IPS-18a (cell line): ENCODE measurements around the gene GRWD1.
A peak's percentile ranks its signal among the peaks of the same experiment; 100 is the strongest.

Source experiments
- H3K27ac ChIP-seq: one replicate; pipeline ENCODE4 v1.5.1; 2013; ENCODE audit warnings: low read length
- H3K27me3 ChIP-seq: one replicate; pipeline ENCODE4 v1.6.1; 2013; ENCODE audit warnings: mild to moderate bottlenecking, low read length; ENCODE audit not compliant: control insufficient read depth, insufficient read depth
- H3K36me3 ChIP-seq: one replicate; pipeline ENCODE4 v1.6.1; 2013; ENCODE audit warnings: low read depth, low read length; ENCODE audit not compliant: control insufficient read depth
- H3K4me1 ChIP-seq: one replicate; pipeline ENCODE4 v1.6.1; 2013; ENCODE audit warnings: low read depth, low read length; ENCODE audit not compliant: control insufficient read depth
- H3K4me3 ChIP-seq: one replicate; pipeline ENCODE4 v1.5.1; 2013; ENCODE audit warnings: low read length
- H3K9ac ChIP-seq: one replicate; pipeline ENCODE4 v1.6.1; 2013; ENCODE audit warnings: mild to moderate bottlenecking, low read length, moderate library complexity
- H3K9me3 ChIP-seq: one replicate; pipeline ENCODE4 v1.6.1; 2013; ENCODE audit warnings: low read depth, low read length; ENCODE audit not compliant: control insufficient read depth

GRWD1 gene

GRCh38 chr19:48445606-48446481 lies at the start of gene GRWD1:
Gene GRWD1, plus strand, starts transcription at chr19:48445983. Its CDS starts 23 bp downstream, at chr19:48446006.
- Histone ChIP-seq H3K9me3 (no peaks in the 10 kb centered on the region), H3K4me1 (peaks cover 5% of the 10 kb centered on the region), H3K9ac (peak within 1 kb of the TSS; percentile 94), H3K27me3 (no peaks in the 10 kb centered on the region), H3K27ac (peak within 1 kb of the TSS; percentile 3), H3K36me3 (peaks cover 34% of the 10 kb centered on the region), H3K4me3 (peak within 1 kb of the TSS; percentile 91)

- peaks cover 61% of the 10 kb centered on the region for H3K27me3 ChIP-seq
- H3K27ac ChIP-seq, result no peak overlapping the region
- no peak overlapping the region for H3K4me3 ChIP-seq
- no peaks in the 10 kb centered on the region for H3K9me3 ChIP-seq
- H3K4me1 ChIP-seq, result peaks cover 35% of the 10 kb centered on the region
- no peaks in the 10 kb centered on the region for H3K36me3 ChIP-seq
- no peak overlapping the region for H3K9ac ChIP-seq
Measured at GRCh38 chr19:48396016-48396823, 49.6 kb upstream of the GRWD1 start.

DNA sequence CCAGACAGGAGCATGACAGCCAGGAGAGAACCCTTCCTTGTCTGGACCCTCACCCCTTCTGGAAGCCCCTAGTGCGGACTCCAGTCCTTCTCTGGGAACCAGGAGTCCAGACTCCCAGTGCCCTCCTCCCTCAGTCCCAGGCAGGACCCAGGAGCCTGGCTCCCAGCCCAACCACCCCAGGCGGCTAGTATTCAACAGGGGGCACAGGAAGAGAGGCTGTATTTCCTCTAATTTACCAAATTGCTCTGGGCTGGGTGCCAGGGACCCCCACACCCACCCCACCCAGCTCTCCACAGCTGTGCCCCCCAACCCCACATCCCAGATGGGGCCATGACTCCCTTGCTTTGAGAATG lies 49.0 kb upstream of the GRWD1 start:
- Histone ChIP-seq H3K9me3 (no peaks in the 10 kb centered on the region), H3K9ac (no peak overlapping the region), H3K4me3 (no peak overlapping the region), H3K4me1 (peaks cover 40% of the 10 kb centered on the region), H3K27me3 (peaks cover 61% of the 10 kb centered on the region), H3K27ac (no peak overlapping the region), H3K36me3 (no peaks in the 10 kb centered on the region)

- H3K36me3 ChIP-seq, result no peaks in the 10 kb centered on the region
- H3K9ac ChIP-seq, result peak overlapping the region; percentile 42
- peak overlapping the region; percentile 55 for H3K4me3 ChIP-seq
Measured at GRCh38 chr19:48397263-48398101, 48.3 kb upstream of the GRWD1 start.

GRCh38 chr19:48398102-48398374 lies 47.7 kb upstream of the GRWD1 start:
- peaks cover 39% of the 10 kb centered on the region for H3K4me1 ChIP-seq

More at GRCh38 chr19:48397263-48398101, 48.3 kb upstream of the GRWD1 start:
- Histone ChIP-seq H3K27ac (no peak overlapping the region), H3K9me3 (no peaks in the 10 kb centered on the region), H3K27me3 (peaks cover 58% of the 10 kb centered on the region), H3K4me1 (peaks cover 40% of the 10 kb centered on the region)

GRCh38 chr19:48398375-48399235 lies 47.2 kb upstream of the GRWD1 start:
- Histone ChIP-seq H3K4me1 (peaks cover 40% of the 10 kb centered on the region), H3K27ac (no peak overlapping the region)

More at GRCh38 chr19:48398102-48398374, 47.7 kb upstream of the GRWD1 start:
- H3K9me3 ChIP-seq, result no peaks in the 10 kb centered on the region
- peak overlapping the region; percentile 42 for H3K9ac ChIP-seq
- peak overlapping the region; percentile 55 for H3K4me3 ChIP-seq
- no peak overlapping the region for H3K27ac ChIP-seq
- H3K27me3 ChIP-seq, result peaks cover 52% of the 10 kb centered on the region
- no peaks in the 10 kb centered on the region for H3K36me3 ChIP-seq

DNA sequence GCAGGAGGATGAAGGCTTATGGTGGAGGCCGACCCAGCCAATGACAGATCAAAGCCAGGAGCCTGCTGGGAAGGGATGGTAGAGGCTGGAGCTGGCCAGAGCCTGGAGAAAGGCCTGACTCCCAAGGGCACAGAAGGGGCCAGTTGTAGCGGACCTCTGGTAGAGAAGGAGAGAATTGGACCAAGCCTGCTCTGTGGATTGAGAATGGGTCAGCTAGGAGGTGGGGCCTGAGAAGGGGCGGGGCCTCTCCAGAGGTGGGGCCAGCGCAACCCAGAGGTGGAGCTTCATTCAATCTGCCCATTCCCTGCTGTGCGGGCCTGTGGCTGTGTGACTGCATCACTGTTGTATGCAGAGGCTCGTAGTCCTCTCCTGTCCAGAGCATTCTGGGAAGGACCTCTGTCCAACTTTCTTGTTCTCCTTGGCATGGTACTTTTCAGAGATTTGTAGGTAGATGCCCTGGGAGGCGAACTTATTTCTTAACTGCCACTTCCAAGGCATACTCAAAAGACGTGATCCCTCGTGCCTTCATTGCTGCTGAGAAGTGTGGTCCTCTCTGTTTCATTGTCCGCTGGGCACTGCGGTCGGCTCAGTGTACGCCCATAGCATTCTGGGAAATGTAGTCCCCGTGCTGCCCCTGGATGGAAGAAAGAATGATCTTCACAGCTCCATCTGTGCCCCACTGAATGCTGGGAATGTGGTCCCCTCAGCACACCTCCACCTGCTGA lies 45.6 kb upstream of the GRWD1 start:
- peak overlapping the region; percentile 34 for H3K4me3 ChIP-seq
- peaks cover 31% of the 10 kb centered on the region for H3K27me3 ChIP-seq
- no peak overlapping the region for H3K27ac ChIP-seq
- no peak overlapping the region for H3K9ac ChIP-seq
- H3K36me3 ChIP-seq, result no peaks in the 10 kb centered on the region
- peaks cover 34% of the 10 kb centered on the region for H3K4me1 ChIP-seq
- H3K9me3 ChIP-seq, result no peaks in the 10 kb centered on the region

More at GRCh38 chr19:48398375-48399235, 47.2 kb upstream of the GRWD1 start:
- H3K9me3 ChIP-seq, result no peaks in the 10 kb centered on the region
- no peaks in the 10 kb centered on the region for H3K36me3 ChIP-seq
- H3K4me3 ChIP-seq, result peak overlapping the region; percentile 55
- peak overlapping the region; percentile 42 for H3K9ac ChIP-seq
- peaks cover 46% of the 10 kb centered on the region for H3K27me3 ChIP-seq

DNA sequence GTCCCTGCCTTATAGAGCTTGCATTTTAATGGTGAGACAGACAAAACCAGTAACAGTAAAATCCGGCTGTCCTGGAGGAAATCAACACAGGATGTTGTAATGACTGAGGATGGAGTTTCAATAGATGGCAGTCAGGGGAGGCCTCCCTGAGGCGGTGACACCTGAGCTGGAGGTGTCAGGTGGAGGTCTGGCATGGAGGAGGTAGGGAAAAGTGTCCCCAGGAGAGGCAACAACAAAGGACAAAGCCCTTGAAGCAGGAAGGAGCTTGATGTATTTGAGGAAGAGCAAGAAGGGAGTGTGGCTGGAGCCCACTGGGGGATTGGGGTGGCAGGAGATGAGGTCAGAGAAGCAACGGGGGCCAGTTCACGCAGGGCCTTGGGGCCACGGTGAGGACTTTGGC lies 44.5 kb upstream of the GRWD1 start:
- Histone ChIP-seq H3K9me3 (no peaks in the 10 kb centered on the region), H3K4me1 (peaks cover 27% of the 10 kb centered on the region), H3K27me3 (peaks cover 20% of the 10 kb centered on the region), H3K27ac (peak overlapping the region; percentile 74), H3K4me3 (no peak overlapping the region), H3K9ac (peak overlapping the region; percentile 33), H3K36me3 (no peaks in the 10 kb centered on the region)

DNA sequence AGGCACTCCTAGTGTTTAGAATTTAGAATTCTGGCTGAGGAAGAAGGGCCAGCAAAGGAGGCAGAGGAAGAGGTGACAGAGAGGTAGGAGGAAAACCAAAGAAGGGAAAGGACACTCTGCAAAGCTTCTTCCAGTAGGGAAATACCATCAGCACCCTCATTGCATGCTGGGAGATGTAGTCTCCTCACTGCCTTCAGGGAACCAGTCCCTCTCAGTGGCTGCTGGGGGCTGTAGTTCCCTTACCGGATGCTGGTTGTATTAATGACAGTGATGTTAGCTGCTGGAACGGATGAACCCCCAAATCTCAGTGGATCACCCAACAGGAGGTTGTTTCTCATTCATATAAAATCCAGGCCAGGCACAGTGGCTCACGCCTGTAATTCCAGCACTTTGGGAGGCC lies 42.2 kb upstream of the GRWD1 start:
- H3K27ac ChIP-seq, result no peak overlapping the region
- H3K9ac ChIP-seq, result no peak overlapping the region
- no peaks in the 10 kb centered on the region for H3K27me3 ChIP-seq
- H3K4me3 ChIP-seq, result no peak overlapping the region
- H3K36me3 ChIP-seq, result no peaks in the 10 kb centered on the region
- no peaks in the 10 kb centered on the region for H3K9me3 ChIP-seq
- H3K4me1 ChIP-seq, result peaks cover 22% of the 10 kb centered on the region

- Histone ChIP-seq H3K4me1 (peaks cover 15% of the 10 kb centered on the region), H3K27ac (no peak overlapping the region), H3K36me3 (no peaks in the 10 kb centered on the region), H3K4me3 (no peak overlapping the region), H3K27me3 (no peaks in the 10 kb centered on the region), H3K9ac (no peak overlapping the region), H3K9me3 (no peaks in the 10 kb centered on the region)
Measured at GRCh38 chr19:48405010-48405659, 40.6 kb upstream of the GRWD1 start.
